ENCODE results near the gene AIG1. TPM values are rescaled to one million over a fixed set of nuclear protein-coding genes. Genes with fewer than 3 reads are reported as not detected.

The AIG1 gene
- total RNA-seq, 1 donor from 2014 or later = 2.6 TPM

- no peaks in the 10 kb centered on the region for H3K9me3 Mint-ChIP-seq
- no peak overlapping the region for H3K4me3 Mint-ChIP-seq
- intact Hi-C loops (cut with micrococcal nuclease) = no loop called here
- no peak overlapping the region for H3K27ac Mint-ChIP-seq
- no peaks in the 10 kb centered on the region for H3K27me3 Mint-ChIP-seq (ENCODE audit: insufficient read depth)
- DNase-seq (ENCODE audit: low spot score) = no peak
- H3K36me3 Mint-ChIP-seq (ENCODE audit: low read depth) = no peaks in the 10 kb centered on the region
- no peaks in the 10 kb centered on the region for H3K4me1 Mint-ChIP-seq (ENCODE audit: low read depth)
Measured at GRCh38 chr6:143361536-143362191, 301.0 kb downstream of the AIG1 start.

DNA sequence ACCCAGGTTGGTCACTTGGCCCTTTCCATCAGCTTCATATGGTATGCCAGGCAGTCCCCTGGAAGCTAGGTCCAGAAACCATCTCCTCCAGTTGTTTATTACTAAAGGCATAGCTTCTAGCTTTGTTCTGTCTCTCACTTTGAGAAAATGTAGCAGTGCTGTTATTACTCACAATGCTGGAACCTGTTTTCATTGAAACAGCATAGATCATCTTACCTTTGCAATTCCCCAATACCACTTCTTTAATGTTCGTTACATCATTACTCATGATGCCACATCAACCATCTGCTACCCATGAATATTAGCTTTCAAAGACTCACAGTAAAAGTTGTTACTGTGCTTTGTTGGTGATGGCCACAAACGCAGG is 301.5 kb downstream of the AIG1 start:
- H3K4me3 Mint-ChIP-seq = no peak overlapping the region
- no peaks in the 10 kb centered on the region for H3K27me3 Mint-ChIP-seq (ENCODE audit: insufficient read depth)
- no peaks in the 10 kb centered on the region for H3K36me3 Mint-ChIP-seq (ENCODE audit: low read depth)
- no peak for DNase-seq (ENCODE audit: low spot score)
- intact Hi-C loops (cut with micrococcal nuclease) = no loop called here
- no peaks in the 10 kb centered on the region for H3K4me1 Mint-ChIP-seq (ENCODE audit: low read depth)
- no peaks in the 10 kb centered on the region for H3K9me3 Mint-ChIP-seq
- no peak overlapping the region for H3K27ac Mint-ChIP-seq

GRCh38 chr6:143363299-143363698 is 302.6 kb downstream of the AIG1 start:
- H3K27ac Mint-ChIP-seq = no peak overlapping the region
- no peak overlapping the region for H3K4me3 Mint-ChIP-seq
- intact Hi-C loops (cut with micrococcal nuclease) = no loop called here
- peaks cover 2% of the 10 kb centered on the region for H3K27me3 Mint-ChIP-seq (ENCODE audit: insufficient read depth)
- no peaks in the 10 kb centered on the region for H3K36me3 Mint-ChIP-seq (ENCODE audit: low read depth)
- no peak for DNase-seq (ENCODE audit: low spot score)
- H3K9me3 Mint-ChIP-seq = no peaks in the 10 kb centered on the region
- no peaks in the 10 kb centered on the region for H3K4me1 Mint-ChIP-seq (ENCODE audit: low read depth)

GRCh38 chr6:143368426-143368825 is 307.7 kb downstream of the AIG1 start:
- Mint-ChIP-seq H3K4me1 (ENCODE audit: low read depth) (no peaks in the 10 kb centered on the region), H3K36me3 (ENCODE audit: low read depth) (no peaks in the 10 kb centered on the region), H3K4me3 (no peak overlapping the region), H3K27me3 (ENCODE audit: insufficient read depth) (peaks cover 2% of the 10 kb centered on the region), H3K9me3 (no peaks in the 10 kb centered on the region), H3K27ac (no peak overlapping the region)
- intact Hi-C loops (cut with micrococcal nuclease) = no loop called here
- DNase-seq (ENCODE audit: low spot score) = no peak

DNA sequence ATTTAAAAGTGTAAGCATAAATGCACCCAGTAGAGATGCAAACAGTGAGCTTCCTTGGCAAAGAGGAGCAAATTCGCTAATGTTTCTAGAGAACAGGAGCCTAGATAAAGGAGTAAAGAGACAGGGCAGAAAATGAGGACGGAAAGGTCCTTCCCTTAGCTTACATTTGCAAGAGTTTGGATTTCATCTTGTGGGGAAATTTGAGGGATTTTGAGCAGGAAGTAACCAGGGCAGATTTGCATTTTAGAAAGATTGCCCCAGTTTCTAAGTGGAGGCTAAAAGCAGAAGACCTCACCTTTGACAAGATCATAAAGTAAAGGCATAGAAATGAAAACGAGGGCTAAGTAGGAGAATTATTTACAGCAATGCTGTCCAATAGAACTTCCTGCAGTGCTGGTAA is 309.3 kb downstream of the AIG1 start:
- Mint-ChIP-seq H3K36me3 (ENCODE audit: low read depth) (no peaks in the 10 kb centered on the region), H3K4me1 (ENCODE audit: low read depth) (no peaks in the 10 kb centered on the region), H3K27me3 (ENCODE audit: insufficient read depth) (peaks cover 2% of the 10 kb centered on the region), H3K27ac (no peak overlapping the region), H3K4me3 (no peak overlapping the region), H3K9me3 (no peaks in the 10 kb centered on the region)
- DNase-seq (ENCODE audit: low spot score) = no peak
- intact Hi-C loops (cut with micrococcal nuclease) = no loop called here

GRCh38 chr6:143370812-143371370 is 310.2 kb downstream of the AIG1 start:
- no peak for DNase-seq (ENCODE audit: low spot score)
- intact Hi-C loops (cut with micrococcal nuclease) = no loop called here
- H3K4me3 Mint-ChIP-seq = no peak overlapping the region
- H3K9me3 Mint-ChIP-seq = no peaks in the 10 kb centered on the region
- H3K27ac Mint-ChIP-seq = no peak overlapping the region
- no peaks in the 10 kb centered on the region for H3K4me1 Mint-ChIP-seq (ENCODE audit: low read depth)
- H3K27me3 Mint-ChIP-seq (ENCODE audit: insufficient read depth) = peaks cover 2% of the 10 kb centered on the region
- H3K36me3 Mint-ChIP-seq (ENCODE audit: low read depth) = no peaks in the 10 kb centered on the region

GRCh38 chr6:143372199-143372882 is 311.7 kb downstream of the AIG1 start:
- Mint-ChIP-seq H3K9me3 (peaks cover 5% of the 10 kb centered on the region), H3K36me3 (ENCODE audit: low read depth) (no peaks in the 10 kb centered on the region), H3K27me3 (ENCODE audit: insufficient read depth) (peaks cover 2% of the 10 kb centered on the region), H3K4me1 (ENCODE audit: low read depth) (no peaks in the 10 kb centered on the region), H3K27ac (peak overlapping the region; percentile 2), H3K4me3 (no peak overlapping the region)
- DNase-seq (ENCODE audit: low spot score) = no peak
- intact Hi-C loops (cut with micrococcal nuclease) = no loop called here

DNA sequence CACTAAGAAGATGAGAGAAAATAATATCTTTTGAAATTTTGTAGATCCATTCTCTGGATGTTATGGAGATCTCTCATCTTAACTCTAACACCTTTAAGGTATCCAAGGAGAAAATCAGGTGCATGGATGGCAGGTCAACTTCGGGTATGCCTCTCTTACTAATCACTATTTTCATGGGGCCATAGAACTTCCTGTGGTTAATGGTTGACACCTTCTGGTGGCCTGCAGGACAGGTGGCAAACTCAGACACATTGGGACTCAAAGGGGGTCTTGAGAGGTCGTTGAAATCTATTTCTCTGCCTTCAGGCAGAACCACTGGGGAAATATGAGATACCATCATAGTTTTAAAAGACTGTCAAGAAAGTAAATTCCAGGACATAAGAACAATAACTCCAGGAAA is 313.3 kb downstream of the AIG1 start:
- Mint-ChIP-seq H3K4me3 (no peak overlapping the region), H3K4me1 (ENCODE audit: low read depth) (no peaks in the 10 kb centered on the region), H3K27ac (no peak overlapping the region), H3K36me3 (ENCODE audit: low read depth) (no peaks in the 10 kb centered on the region), H3K27me3 (ENCODE audit: insufficient read depth) (no peaks in the 10 kb centered on the region), H3K9me3 (peaks cover 5% of the 10 kb centered on the region)
- no peak for DNase-seq (ENCODE audit: low spot score)
- intact Hi-C loops (cut with micrococcal nuclease) = no loop called here

DNA sequence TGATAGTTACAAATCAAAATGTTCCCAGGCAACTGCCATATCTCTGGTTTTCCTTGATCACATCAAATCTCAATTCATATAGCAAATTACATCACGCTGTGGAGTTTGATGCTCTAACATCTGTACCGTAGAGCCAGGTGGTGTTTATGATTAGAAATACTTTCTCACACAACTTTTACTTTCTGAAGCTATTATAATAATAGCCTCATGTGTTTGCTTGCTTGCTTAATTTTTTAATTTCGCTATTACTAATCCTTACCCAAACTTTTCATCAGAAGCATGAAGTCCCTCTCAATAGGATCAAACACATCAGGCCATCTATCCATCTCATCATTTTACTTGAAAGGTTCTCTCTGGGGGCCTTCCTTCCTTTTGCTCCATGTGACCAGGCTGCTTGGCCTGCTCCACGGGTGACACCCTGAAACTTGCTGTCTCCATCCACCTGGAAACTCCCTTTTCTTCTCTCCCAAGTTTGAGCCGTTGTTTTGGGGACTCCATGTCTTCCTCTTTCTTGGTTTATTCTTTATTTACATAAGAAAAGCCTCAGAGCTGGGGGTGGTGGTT is 314.4 kb downstream of the AIG1 start:
- no peaks in the 10 kb centered on the region for H3K36me3 Mint-ChIP-seq (ENCODE audit: low read depth)
- peaks cover 5% of the 10 kb centered on the region for H3K9me3 Mint-ChIP-seq
- H3K27ac Mint-ChIP-seq = no peak overlapping the region
- no peaks in the 10 kb centered on the region for H3K4me1 Mint-ChIP-seq (ENCODE audit: low read depth)
- intact Hi-C loops (cut with micrococcal nuclease) = no loop called here
- DNase-seq (ENCODE audit: low spot score) = no peak
- H3K4me3 Mint-ChIP-seq = no peak overlapping the region
- H3K27me3 Mint-ChIP-seq (ENCODE audit: insufficient read depth) = no peaks in the 10 kb centered on the region

- Mint-ChIP-seq H3K27ac (no peak overlapping the region), H3K4me3 (no peak overlapping the region), H3K36me3 (ENCODE audit: low read depth) (no peaks in the 10 kb centered on the region), H3K9me3 (peaks cover 5% of the 10 kb centered on the region), H3K27me3 (ENCODE audit: insufficient read depth) (no peaks in the 10 kb centered on the region), H3K4me1 (ENCODE audit: low read depth) (no peaks in the 10 kb centered on the region)
- DNase-seq (ENCODE audit: low spot score) = no peak
- intact Hi-C loops (cut with micrococcal nuclease) = no loop called here
Measured at GRCh38 chr6:143376375-143376774, 315.7 kb downstream of the AIG1 start.

- H3K4me1 Mint-ChIP-seq (ENCODE audit: low read depth) = no peaks in the 10 kb centered on the region
Measured at GRCh38 chr6:143376861-143377260, 316.2 kb downstream of the AIG1 start.

DNA sequence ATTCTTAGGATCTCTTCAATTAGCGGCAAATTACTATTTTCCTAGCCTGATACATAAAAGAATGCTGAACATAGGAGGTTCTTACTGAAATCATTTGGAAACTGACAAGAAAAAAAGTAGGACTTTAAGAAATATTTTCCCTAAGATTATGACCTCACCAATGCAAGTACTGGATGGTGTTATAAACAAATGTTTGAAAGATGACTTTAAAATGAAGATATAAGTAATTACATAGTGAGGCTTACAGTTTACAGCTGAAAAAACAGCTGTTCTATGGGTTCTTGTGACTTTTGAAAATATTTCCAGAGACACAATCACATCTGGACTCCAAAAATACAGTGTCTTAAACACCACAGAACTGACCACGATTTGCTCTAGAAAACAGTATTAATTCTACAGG is 324.9 kb downstream of the AIG1 start:
- no peak for DNase-seq (ENCODE audit: low spot score)
- intact Hi-C loops (cut with micrococcal nuclease) = no loop called here
- no peaks in the 10 kb centered on the region for H3K36me3 Mint-ChIP-seq (ENCODE audit: low read depth)
- H3K9me3 Mint-ChIP-seq = no peaks in the 10 kb centered on the region
- peaks cover 16% of the 10 kb centered on the region for H3K27me3 Mint-ChIP-seq (ENCODE audit: insufficient read depth)
- H3K4me1 Mint-ChIP-seq (ENCODE audit: low read depth) = no peaks in the 10 kb centered on the region
- H3K4me3 Mint-ChIP-seq = no peak overlapping the region
- no peak overlapping the region for H3K27ac Mint-ChIP-seq

More at GRCh38 chr6:143376861-143377260, 316.2 kb downstream of the AIG1 start:
- H3K27me3 Mint-ChIP-seq (ENCODE audit: insufficient read depth) = peaks cover 2% of the 10 kb centered on the region
- H3K9me3 Mint-ChIP-seq = peaks cover 5% of the 10 kb centered on the region
- no peak overlapping the region for H3K4me3 Mint-ChIP-seq
- intact Hi-C loops (cut with micrococcal nuclease) = no loop called here
- DNase-seq (ENCODE audit: low spot score) = no peak
- no peak overlapping the region for H3K27ac Mint-ChIP-seq
- no peaks in the 10 kb centered on the region for H3K36me3 Mint-ChIP-seq (ENCODE audit: low read depth)

DNA sequence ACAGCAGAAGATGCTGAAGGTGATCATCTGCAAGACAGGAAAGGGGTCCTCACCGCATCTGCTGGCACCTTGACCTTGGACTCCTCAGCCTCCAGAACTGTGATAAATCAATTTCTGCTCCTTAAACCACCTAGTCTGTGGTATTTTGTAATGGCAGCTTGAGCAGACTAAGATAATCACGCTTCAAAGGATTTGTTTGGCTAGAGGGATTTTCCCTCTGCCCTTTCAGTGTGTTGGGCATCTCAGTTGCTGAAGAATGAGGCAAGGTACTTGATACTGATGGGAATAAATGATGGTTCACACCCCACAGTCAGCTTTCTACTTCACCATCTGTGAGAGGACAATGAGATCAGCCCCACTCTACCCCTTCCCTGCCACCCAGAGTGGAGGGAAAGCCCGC is 329.6 kb downstream of the AIG1 start:
- Mint-ChIP-seq H3K9me3 (no peaks in the 10 kb centered on the region), H3K4me1 (ENCODE audit: low read depth) (no peaks in the 10 kb centered on the region), H3K4me3 (no peak overlapping the region), H3K27me3 (ENCODE audit: insufficient read depth) (peaks cover 9% of the 10 kb centered on the region), H3K36me3 (ENCODE audit: low read depth) (no peaks in the 10 kb centered on the region), H3K27ac (no peak overlapping the region)
- intact Hi-C loops (cut with micrococcal nuclease) = no loop called here
- DNase-seq (ENCODE audit: low spot score) = no peak
